Astrocyte (in vitro differentiated cells and primary cell): ENCODE measurements around the gene BNIP5. TPM values are rescaled to one million over a fixed set of nuclear protein-coding genes. Genes with fewer than 3 reads are reported as not detected.

Experiments
- DNase-seq: peaks from one replicate; pipeline ENCODE4 v3.0.0-alpha.2; 2010; ENCODE audit warnings: low read depth
- FAIRE-seq: peaks from 2 replicates; lab custom pipeline; 2011; peaks lifted over from hg19 to GRCh38; lab: Jason Lieb, UNC
- H2AFZ ChIP-seq: 2 replicates; pipeline ENCODE4 v1.6.0; 2012; ENCODE audit warnings: low read depth, low read length, inconsistent platforms
- H3K27ac ChIP-seq: 2 replicates; pipeline ENCODE4 v1.5.1; 2011; ENCODE audit warnings: low read depth, low read length, inconsistent platforms
- H3K27me3 ChIP-seq: 2 replicates; pipeline ENCODE4 v1.6.0; 2011; ENCODE audit warnings: low read length, inconsistent platforms; ENCODE audit not compliant: insufficient read depth
- H3K36me3 ChIP-seq: 2 replicates; pipeline ENCODE4 v1.5.1; 2011; ENCODE audit warnings: low read length, inconsistent platforms; ENCODE audit not compliant: insufficient read depth
- H3K4me1 ChIP-seq: 2 replicates; pipeline ENCODE4 v1.5.1; 2011; ENCODE audit warnings: low read length, inconsistent platforms; ENCODE audit not compliant: insufficient read depth
- H3K4me2 ChIP-seq: 2 replicates; pipeline ENCODE4 v1.6.0; 2012; ENCODE audit warnings: low read length, inconsistent platforms
- H3K4me3 ChIP-seq: 2 replicates; pipeline ENCODE4 v1.5.1; 2011; ENCODE audit warnings: low read depth, mild to moderate bottlenecking, low read length, inconsistent platforms; ENCODE audit not compliant: insufficient read depth
- H3K79me2 ChIP-seq: 2 replicates; pipeline ENCODE4 v1.6.0; 2012; ENCODE audit warnings: mild to moderate bottlenecking, low read length, inconsistent platforms; ENCODE audit not compliant: insufficient read depth
- H3K9ac ChIP-seq: 2 replicates; pipeline ENCODE4 v1.6.0; 2012; ENCODE audit warnings: mild to moderate bottlenecking, low read length, inconsistent platforms
- H3K9me3 ChIP-seq: 2 replicates; pipeline ENCODE4 v1.5.1; 2012; ENCODE audit warnings: low read depth, mild to moderate bottlenecking, low read length, inconsistent platforms; ENCODE audit not compliant: insufficient read depth
- H4K20me1 ChIP-seq: 2 replicates; pipeline ENCODE4 v1.6.0; 2012; ENCODE audit warnings: low read length, inconsistent platforms; ENCODE audit not compliant: insufficient read depth
- H3K27ac Mint-ChIP-seq: one replicate; pipeline ENCODE4 v1.8.0; 2021; ENCODE audit warnings: mild to moderate bottlenecking, mixed read lengths; ENCODE audit not compliant: unreplicated experiment
- H3K27me3 Mint-ChIP-seq: one replicate; pipeline ENCODE4 v1.8.0; 2021; ENCODE audit warnings: low read depth, mixed read lengths; ENCODE audit not compliant: unreplicated experiment
- H3K36me3 Mint-ChIP-seq: one replicate; pipeline ENCODE4 v1.8.0; 2021; ENCODE audit warnings: low read depth, mixed read lengths; ENCODE audit not compliant: unreplicated experiment
- H3K4me1 Mint-ChIP-seq: one replicate; pipeline ENCODE4 v1.8.0; 2021; ENCODE audit warnings: low read depth, mixed read lengths; ENCODE audit not compliant: unreplicated experiment
- H3K4me3 Mint-ChIP-seq: one replicate; pipeline ENCODE4 v1.8.0; 2021; ENCODE audit warnings: mild to moderate bottlenecking, moderate library complexity, mixed read lengths; ENCODE audit not compliant: unreplicated experiment
- H3K9me3 Mint-ChIP-seq: one replicate; pipeline ENCODE4 v1.8.0; 2021; ENCODE audit warnings: mild to moderate bottlenecking, mixed read lengths; ENCODE audit not compliant: unreplicated experiment
- EZH2 ChIP-seq: IDR thresholded peaks from 2 replicates; pipeline ENCODE4 v1.6.1; 2012; ENCODE audit warnings: mild to moderate bottlenecking, low read length, inconsistent platforms; ENCODE audit not compliant: insufficient read depth
- total RNA-seq: library from RNA; stranded (reverse); gene quantifications from 2 replicates; pipeline ENCODE4 v1.2.1, GENCODE V29; 2021
- TF ChIP-seq, protein P1 (sequence below): IDR thresholded peaks from 2 replicates; pipeline ENCODE4 v1.5.1; 2011; ENCODE audit warnings: low read depth, mild to moderate bottlenecking, inconsistent platforms, low read length, moderate library complexity; ENCODE audit not compliant: insufficient read depth

Gene BNIP5
- total RNA-seq, 1 donor from 2014 or later, result not detected

DNA sequence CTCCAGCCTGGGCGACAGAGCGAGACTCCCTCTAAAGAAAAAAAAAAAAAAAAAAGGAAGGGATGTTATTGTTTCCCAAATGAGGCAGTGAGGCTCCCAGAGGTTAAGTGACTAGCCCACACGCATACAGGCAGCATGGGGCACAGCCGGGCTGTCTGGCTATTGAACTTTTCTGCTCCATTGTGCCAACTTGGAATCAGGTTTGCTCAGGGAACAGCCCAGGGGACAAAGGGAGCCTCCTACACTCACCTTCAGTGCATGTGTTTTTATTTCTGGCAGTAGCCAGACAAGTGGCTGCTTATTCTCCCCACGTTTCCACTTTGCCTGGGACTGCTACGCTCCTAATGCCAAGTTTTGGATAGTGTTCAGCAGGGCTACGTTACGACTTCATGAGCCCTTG is 40.1 kb upstream of the BNIP5 start:
- H3K79me2 ChIP-seq, result no peaks in the 10 kb centered on the region
- H3K36me3 ChIP-seq, result no peaks in the 10 kb centered on the region
- no peak overlapping the region for H2AFZ ChIP-seq
- H3K4me2 ChIP-seq, result no peak overlapping the region
- peaks cover 5% of the 10 kb centered on the region for H3K27me3 ChIP-seq
- DNase-seq (no peak), FAIRE-seq (no peak)
- TF ChIP-seq, protein P1, sequence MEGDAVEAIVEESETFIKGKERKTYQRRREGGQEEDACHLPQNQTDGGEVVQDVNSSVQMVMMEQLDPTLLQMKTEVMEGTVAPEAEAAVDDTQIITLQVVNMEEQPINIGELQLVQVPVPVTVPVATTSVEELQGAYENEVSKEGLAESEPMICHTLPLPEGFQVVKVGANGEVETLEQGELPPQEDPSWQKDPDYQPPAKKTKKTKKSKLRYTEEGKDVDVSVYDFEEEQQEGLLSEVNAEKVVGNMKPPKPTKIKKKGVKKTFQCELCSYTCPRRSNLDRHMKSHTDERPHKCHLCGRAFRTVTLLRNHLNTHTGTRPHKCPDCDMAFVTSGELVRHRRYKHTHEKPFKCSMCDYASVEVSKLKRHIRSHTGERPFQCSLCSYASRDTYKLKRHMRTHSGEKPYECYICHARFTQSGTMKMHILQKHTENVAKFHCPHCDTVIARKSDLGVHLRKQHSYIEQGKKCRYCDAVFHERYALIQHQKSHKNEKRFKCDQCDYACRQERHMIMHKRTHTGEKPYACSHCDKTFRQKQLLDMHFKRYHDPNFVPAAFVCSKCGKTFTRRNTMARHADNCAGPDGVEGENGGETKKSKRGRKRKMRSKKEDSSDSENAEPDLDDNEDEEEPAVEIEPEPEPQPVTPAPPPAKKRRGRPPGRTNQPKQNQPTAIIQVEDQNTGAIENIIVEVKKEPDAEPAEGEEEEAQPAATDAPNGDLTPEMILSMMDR, result no peak
- no peak overlapping the region for H3K27ac Mint-ChIP-seq
- H3K9ac ChIP-seq, result no peak overlapping the region
- H3K4me1 Mint-ChIP-seq, result no peaks in the 10 kb centered on the region
- no peak overlapping the region for H3K4me3 ChIP-seq
- H3K27me3 Mint-ChIP-seq, result peaks cover 35% of the 10 kb centered on the region
- H3K4me3 Mint-ChIP-seq, result no peak overlapping the region
- H4K20me1 ChIP-seq, result no peaks in the 10 kb centered on the region
- H3K9me3 Mint-ChIP-seq, result no peaks in the 10 kb centered on the region
- no peaks in the 10 kb centered on the region for H3K9me3 ChIP-seq
- H3K4me1 ChIP-seq, result no peaks in the 10 kb centered on the region
- peaks cover 6% of the 10 kb centered on the region for H3K36me3 Mint-ChIP-seq
- no peak overlapping the region for H3K27ac ChIP-seq

DNA sequence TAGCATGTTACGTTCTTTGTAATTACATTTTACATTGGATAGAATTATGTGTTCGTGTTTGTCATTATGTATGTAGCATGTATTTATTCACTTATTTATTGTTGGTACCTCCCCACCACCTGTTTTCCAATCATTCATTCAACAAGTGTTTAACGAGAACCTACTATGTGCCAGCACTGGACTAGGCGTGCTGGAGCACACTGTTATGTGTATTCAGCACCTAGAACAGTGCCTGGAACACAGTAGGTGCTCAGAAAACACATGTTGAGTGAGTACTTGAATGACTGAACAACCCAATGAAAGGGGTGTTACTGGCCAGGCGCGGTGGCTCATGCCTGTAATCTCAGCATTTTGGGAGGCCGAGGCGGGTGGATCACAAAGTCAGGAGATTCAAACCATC is 39.5 kb upstream of the BNIP5 start:
- no peaks in the 10 kb centered on the region for H4K20me1 ChIP-seq
- H2AFZ ChIP-seq, result no peak overlapping the region
- FAIRE-seq (no peak), DNase-seq (no peak)
- Mint-ChIP-seq H3K4me1 (no peaks in the 10 kb centered on the region), H3K4me3 (no peak overlapping the region), H3K27me3 (peaks cover 34% of the 10 kb centered on the region), H3K9me3 (no peaks in the 10 kb centered on the region), H3K36me3 (peaks cover 6% of the 10 kb centered on the region), H3K27ac (peak overlapping the region; percentile 16)
- no peak overlapping the region for H3K4me2 ChIP-seq
- no peak overlapping the region for H3K4me3 ChIP-seq
- H3K27ac ChIP-seq, result no peak overlapping the region
- no peaks in the 10 kb centered on the region for H3K9me3 ChIP-seq
- no peaks in the 10 kb centered on the region for H3K79me2 ChIP-seq
- no peaks in the 10 kb centered on the region for H3K4me1 ChIP-seq
- peaks cover 7% of the 10 kb centered on the region for H3K27me3 ChIP-seq
- TF ChIP-seq EZH2, result no peak
- TF ChIP-seq, protein P1, result no peak
- H3K9ac ChIP-seq, result no peak overlapping the region
- H3K36me3 ChIP-seq, result no peaks in the 10 kb centered on the region

GRCh38 chr6:36375644-36376155 is 39.0 kb upstream of the BNIP5 start:
- Histone ChIP-seq H3K27ac (no peak overlapping the region), H3K27me3 (peaks cover 7% of the 10 kb centered on the region), H3K79me2 (no peaks in the 10 kb centered on the region), H3K4me2 (no peak overlapping the region), H4K20me1 (no peaks in the 10 kb centered on the region), H3K9me3 (no peaks in the 10 kb centered on the region), H2AFZ (no peak overlapping the region), H3K4me3 (no peak overlapping the region), H3K36me3 (no peaks in the 10 kb centered on the region), H3K9ac (no peak overlapping the region), H3K4me1 (no peaks in the 10 kb centered on the region)
- Mint-ChIP-seq H3K9me3 (no peaks in the 10 kb centered on the region), H3K4me3 (no peak overlapping the region), H3K36me3 (peaks cover 6% of the 10 kb centered on the region), H3K4me1 (no peaks in the 10 kb centered on the region), H3K27ac (peak overlapping the region; percentile 16), H3K27me3 (peaks cover 34% of the 10 kb centered on the region)
- no peak for TF ChIP-seq EZH2
- TF ChIP-seq, protein P1, result no peak
- no peak for FAIRE-seq
- DNase-seq, result no peak
